Neural cell (in vitro differentiated cells): ENCODE results near the gene PDE4D. TPM values are rescaled to one million over a fixed set of nuclear protein-coding genes. Genes with fewer than 3 reads are reported as not detected.

Source experiments
- H2AFZ ChIP-seq: fragments of 200-600, 300-800 bp; sonication (generic), shearing (Covaris generic); 2 replicates; pipeline ENCODE4 v1.6.0; 2014; ENCODE audit warnings: low read depth, mild to moderate bottlenecking, antibody characterized with exemption, low read length, moderate library complexity
- H3F3A ChIP-seq: fragments of 200-600 bp; shearing (Covaris generic); 2 replicates; pipeline ENCODE4 v1.6.1; 2016; ENCODE audit warnings: mild to moderate bottlenecking, moderate library complexity, mixed read lengths, antibody characterized with exemption, low read length; ENCODE audit not compliant: insufficient read depth, poor library complexity, severe bottlenecking
- H3K27ac ChIP-seq: fragments of 200-600, 300-800 bp; sonication (generic), shearing (Covaris generic); 2 replicates; pipeline ENCODE4 v1.5.1; 2014; ENCODE audit warnings: mild to moderate bottlenecking, low read length, moderate library complexity
- H3K27me3 ChIP-seq: fragments of 300-800, 200-600 bp; sonication (generic), shearing (Covaris generic); 2 replicates; pipeline ENCODE4 v1.6.0; 2014; ENCODE audit warnings: mild to moderate bottlenecking, low read depth, low read length, moderate library complexity; ENCODE audit not compliant: insufficient read depth
- H3K36me3 ChIP-seq: fragments of 300-800, 200-600 bp; sonication (generic), shearing (Covaris generic); 2 replicates; pipeline ENCODE4 v1.5.1; 2014; ENCODE audit warnings: mild to moderate bottlenecking, antibody characterized with exemption, low read length, moderate library complexity; ENCODE audit not compliant: insufficient read depth
- H3K4me2 ChIP-seq: fragments of 300-800, 200-600 bp; sonication (generic), shearing (Covaris generic); 2 replicates; pipeline ENCODE4 v1.6.0; 2014; ENCODE audit warnings: mild to moderate bottlenecking, low read length
- H3K4me3 ChIP-seq: fragments of 300-800, 200-600 bp; sonication (generic), shearing (Covaris generic); 2 replicates; pipeline ENCODE4 v1.5.1; 2014; ENCODE audit warnings: mild to moderate bottlenecking, low read length, moderate library complexity
- H3K79me2 ChIP-seq: fragments of 200-600 bp; shearing (Covaris generic); replicated peaks from 2 replicates; pipeline ENCODE4 v1.6.0; 2014; ENCODE audit warnings: mild to moderate bottlenecking, low read length, moderate library complexity; ENCODE audit not compliant: insufficient read depth
- H3K9ac ChIP-seq: fragments of 300-800, 200-600 bp; sonication (generic), shearing (Covaris generic); 2 replicates; pipeline ENCODE4 v1.6.1; 2016; ENCODE audit warnings: mild to moderate bottlenecking, low read length, mixed read lengths
- H3K9me2 ChIP-seq: fragments of 200-600 bp; shearing (Covaris generic); 2 replicates; pipeline ENCODE4 v1.6.1; 2016; ENCODE audit warnings: mild to moderate bottlenecking, low read length, mixed read lengths; ENCODE audit not compliant: insufficient read depth
- H3K9me3 ChIP-seq: fragments of 200-600, 300-800 bp; sonication (generic), shearing (Covaris generic); 2 replicates; pipeline ENCODE4 v1.6.1; 2016; ENCODE audit warnings: mild to moderate bottlenecking, mixed run types, low read length, moderate library complexity, mixed read lengths
- H4K20me1 ChIP-seq: fragments of 200-600 bp; shearing (Covaris generic); 2 replicates; pipeline ENCODE4 v1.6.1; 2016; ENCODE audit warnings: mild to moderate bottlenecking, mixed run types; ENCODE audit not compliant: insufficient read depth
- EP300 ChIP-seq: fragments of 450-650 bp; conservative IDR thresholded peaks from 2 replicates; pipeline ENCODE4 v1.6.1; 2014; ENCODE audit warnings: antibody characterized with exemption, mild to moderate bottlenecking, moderate library complexity; ENCODE audit not compliant: poor library complexity, severe bottlenecking
- EZH2 ChIP-seq: fragments of 200-600, 300-800 bp; shearing (Covaris generic), sonication (generic); IDR thresholded peaks from 2 replicates; pipeline ENCODE4 v1.6.1; 2014; ENCODE audit warnings: antibody characterized with exemption, low read length, borderline replicate concordance, mild to moderate bottlenecking; ENCODE audit not compliant: insufficient read depth, poor library complexity, severe bottlenecking
- MXI1 ChIP-seq: fragments of 450-650 bp; conservative IDR thresholded peaks from 2 replicates; pipeline ENCODE4 v1.6.1; 2014; ENCODE audit warnings: antibody characterized with exemption, mild to moderate bottlenecking; ENCODE audit not compliant: poor library complexity, severe bottlenecking
- POLR2AphosphoS5 ChIP-seq: IDR thresholded peaks from 2 replicates; pipeline ENCODE4 v1.6.1; 2012
- RAD21 ChIP-seq: fragments of 450-650 bp; conservative IDR thresholded peaks from 2 replicates; pipeline ENCODE4 v1.6.1; 2014; ENCODE audit warnings: antibody characterized with exemption, mild to moderate bottlenecking, moderate library complexity
- SMC3 ChIP-seq: fragments of 450-650 bp; conservative IDR thresholded peaks from 2 replicates; pipeline ENCODE4 v1.6.1; 2014; ENCODE audit warnings: antibody characterized with exemption, mild to moderate bottlenecking, moderate library complexity; ENCODE audit not compliant: poor library complexity
- TAF1 ChIP-seq: IDR thresholded peaks from 2 replicates; pipeline ENCODE4 v1.6.1; 2012; ENCODE audit warnings: low read depth
- polyA plus RNA-seq: library from polyadenylated mRNA; depleted of rRNA; stranded (reverse); fragments of >200 nt; gene quantifications from 2 replicates; pipeline ENCODE4 v1.2.3, GENCODE V29; 2014
- TF ChIP-seq, protein P1 (sequence below): fragments of 450-650 bp; IDR thresholded peaks from 2 replicates; pipeline ENCODE4 v1.5.1; 2014; ENCODE audit warnings: antibody characterized with exemption, mild to moderate bottlenecking, moderate library complexity; ENCODE audit not compliant: poor library complexity, severe bottlenecking
- TF ChIP-seq, protein P2 (sequence below): IDR thresholded peaks from 2 replicates; pipeline ENCODE4 v1.6.1; 2012; ENCODE audit warnings: borderline replicate concordance

The PDE4D gene
- polyA plus RNA-seq, 1 donor from 2014 or later, result 42.8 TPM

DNA sequence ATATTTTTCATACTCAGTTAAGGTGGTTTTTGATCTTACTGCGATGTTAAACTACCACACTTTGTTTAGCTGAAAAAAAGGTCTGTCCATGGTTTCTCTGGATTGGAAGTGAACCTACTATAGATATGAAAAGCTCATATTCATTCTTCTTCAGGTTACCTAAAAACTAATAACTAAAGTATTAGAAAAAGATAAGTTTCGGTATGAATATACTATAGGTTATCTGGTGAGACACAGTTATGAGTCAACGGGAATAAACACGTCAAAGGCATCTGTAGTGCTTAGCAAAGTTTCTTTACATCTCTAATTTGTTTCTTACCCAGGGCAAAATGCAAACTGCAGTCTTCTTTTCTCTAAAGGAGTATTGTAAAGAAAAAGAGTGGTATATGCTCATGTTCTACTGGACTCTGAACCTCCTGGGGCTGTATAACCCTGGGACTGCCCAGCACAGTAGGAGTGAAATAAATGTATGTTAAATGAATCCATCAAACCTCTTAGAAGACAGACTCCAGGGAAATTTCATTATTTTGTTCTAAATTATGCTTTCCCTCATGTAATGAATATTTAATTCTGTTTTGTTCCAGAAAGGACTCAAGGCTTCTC lies 521.9 kb downstream of the PDE4D start:
- Histone ChIP-seq H2AFZ (no peak overlapping the region), H3K27ac (no peak overlapping the region), H3K9me3 (peaks cover 2% of the 10 kb centered on the region), H3K36me3 (no peaks in the 10 kb centered on the region), H3K9ac (no peak overlapping the region), H3K9me2 (no peaks in the 10 kb centered on the region), H3K27me3 (no peaks in the 10 kb centered on the region), H3K79me2 (no peaks in the 10 kb centered on the region), H3K4me2 (no peak overlapping the region), H4K20me1 (no peaks in the 10 kb centered on the region), H3F3A (no peaks in the 10 kb centered on the region), H3K4me3 (no peak overlapping the region)
- TF ChIP-seq RAD21, result no peak
- TF ChIP-seq POLR2AphosphoS5, result no peak
- TF ChIP-seq, protein P1, sequence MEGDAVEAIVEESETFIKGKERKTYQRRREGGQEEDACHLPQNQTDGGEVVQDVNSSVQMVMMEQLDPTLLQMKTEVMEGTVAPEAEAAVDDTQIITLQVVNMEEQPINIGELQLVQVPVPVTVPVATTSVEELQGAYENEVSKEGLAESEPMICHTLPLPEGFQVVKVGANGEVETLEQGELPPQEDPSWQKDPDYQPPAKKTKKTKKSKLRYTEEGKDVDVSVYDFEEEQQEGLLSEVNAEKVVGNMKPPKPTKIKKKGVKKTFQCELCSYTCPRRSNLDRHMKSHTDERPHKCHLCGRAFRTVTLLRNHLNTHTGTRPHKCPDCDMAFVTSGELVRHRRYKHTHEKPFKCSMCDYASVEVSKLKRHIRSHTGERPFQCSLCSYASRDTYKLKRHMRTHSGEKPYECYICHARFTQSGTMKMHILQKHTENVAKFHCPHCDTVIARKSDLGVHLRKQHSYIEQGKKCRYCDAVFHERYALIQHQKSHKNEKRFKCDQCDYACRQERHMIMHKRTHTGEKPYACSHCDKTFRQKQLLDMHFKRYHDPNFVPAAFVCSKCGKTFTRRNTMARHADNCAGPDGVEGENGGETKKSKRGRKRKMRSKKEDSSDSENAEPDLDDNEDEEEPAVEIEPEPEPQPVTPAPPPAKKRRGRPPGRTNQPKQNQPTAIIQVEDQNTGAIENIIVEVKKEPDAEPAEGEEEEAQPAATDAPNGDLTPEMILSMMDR, result no peak
- no peak for TF ChIP-seq MXI1
- no peak for TF ChIP-seq SMC3
- no peak for TF ChIP-seq EZH2
- TF ChIP-seq TAF1, result no peak
- TF ChIP-seq, protein P2, sequence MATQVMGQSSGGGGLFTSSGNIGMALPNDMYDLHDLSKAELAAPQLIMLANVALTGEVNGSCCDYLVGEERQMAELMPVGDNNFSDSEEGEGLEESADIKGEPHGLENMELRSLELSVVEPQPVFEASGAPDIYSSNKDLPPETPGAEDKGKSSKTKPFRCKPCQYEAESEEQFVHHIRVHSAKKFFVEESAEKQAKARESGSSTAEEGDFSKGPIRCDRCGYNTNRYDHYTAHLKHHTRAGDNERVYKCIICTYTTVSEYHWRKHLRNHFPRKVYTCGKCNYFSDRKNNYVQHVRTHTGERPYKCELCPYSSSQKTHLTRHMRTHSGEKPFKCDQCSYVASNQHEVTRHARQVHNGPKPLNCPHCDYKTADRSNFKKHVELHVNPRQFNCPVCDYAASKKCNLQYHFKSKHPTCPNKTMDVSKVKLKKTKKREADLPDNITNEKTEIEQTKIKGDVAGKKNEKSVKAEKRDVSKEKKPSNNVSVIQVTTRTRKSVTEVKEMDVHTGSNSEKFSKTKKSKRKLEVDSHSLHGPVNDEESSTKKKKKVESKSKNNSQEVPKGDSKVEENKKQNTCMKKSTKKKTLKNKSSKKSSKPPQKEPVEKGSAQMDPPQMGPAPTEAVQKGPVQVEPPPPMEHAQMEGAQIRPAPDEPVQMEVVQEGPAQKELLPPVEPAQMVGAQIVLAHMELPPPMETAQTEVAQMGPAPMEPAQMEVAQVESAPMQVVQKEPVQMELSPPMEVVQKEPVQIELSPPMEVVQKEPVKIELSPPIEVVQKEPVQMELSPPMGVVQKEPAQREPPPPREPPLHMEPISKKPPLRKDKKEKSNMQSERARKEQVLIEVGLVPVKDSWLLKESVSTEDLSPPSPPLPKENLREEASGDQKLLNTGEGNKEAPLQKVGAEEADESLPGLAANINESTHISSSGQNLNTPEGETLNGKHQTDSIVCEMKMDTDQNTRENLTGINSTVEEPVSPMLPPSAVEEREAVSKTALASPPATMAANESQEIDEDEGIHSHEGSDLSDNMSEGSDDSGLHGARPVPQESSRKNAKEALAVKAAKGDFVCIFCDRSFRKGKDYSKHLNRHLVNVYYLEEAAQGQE, result no peak
- TF ChIP-seq EP300, result no peak

DNA sequence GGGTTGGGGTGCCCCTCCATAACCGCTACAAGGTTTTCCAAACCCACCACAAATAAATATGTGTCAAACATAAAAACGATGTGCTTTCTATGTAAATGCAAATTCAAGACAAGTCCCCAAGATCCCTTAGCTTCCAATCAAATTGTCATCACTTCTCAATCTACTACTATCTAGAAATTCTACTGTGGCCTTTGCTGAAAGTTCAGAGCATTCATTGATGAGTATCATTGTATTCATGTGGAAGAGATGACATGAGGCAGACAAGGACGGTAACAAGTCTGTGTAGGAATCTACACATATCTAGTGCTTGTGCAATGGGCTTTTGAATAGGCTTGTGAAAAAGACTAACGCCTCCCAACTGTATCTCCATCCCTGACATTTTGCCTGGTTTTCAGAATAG lies 524.6 kb downstream of the PDE4D start:
- H2AFZ ChIP-seq, result no peak overlapping the region
- H3K9me3 ChIP-seq, result no peaks in the 10 kb centered on the region
- H3K4me2 ChIP-seq, result peak overlapping the region; percentile 32
- H3K4me3 ChIP-seq, result peak overlapping the region; percentile 32
- TF ChIP-seq, protein P2, result peak; percentile 36
- TF ChIP-seq SMC3, result no peak
- no peak for TF ChIP-seq EZH2
- TF ChIP-seq POLR2AphosphoS5, result peak; percentile 51
- TF ChIP-seq EP300, result peak; percentile 85
- TF ChIP-seq MXI1, result no peak
- TF ChIP-seq TAF1, result no peak
- peak overlapping the region; percentile 79 for H3K27ac ChIP-seq
- H4K20me1 ChIP-seq, result no peaks in the 10 kb centered on the region
- H3F3A ChIP-seq, result no peaks in the 10 kb centered on the region
- no peaks in the 10 kb centered on the region for H3K27me3 ChIP-seq
- no peaks in the 10 kb centered on the region for H3K36me3 ChIP-seq
- no peaks in the 10 kb centered on the region for H3K79me2 ChIP-seq
- no peaks in the 10 kb centered on the region for H3K9me2 ChIP-seq
- H3K9ac ChIP-seq, result peak overlapping the region; percentile 8
